NCI-H128 (cell line): ENCODE measurements around the gene NR2E3.

ENCODE experiments used
- DNase-seq: peaks from one replicate; lab custom pipeline; 2025; ENCODE audit not compliant: unreplicated experiment; lab: John Stamatoyannopoulos, UW

Gene NR2E3

GRCh38 chr15:71790081-71790480, 20.3 kb upstream of the NR2E3 start:
- no peak for DNase-seq

DNA sequence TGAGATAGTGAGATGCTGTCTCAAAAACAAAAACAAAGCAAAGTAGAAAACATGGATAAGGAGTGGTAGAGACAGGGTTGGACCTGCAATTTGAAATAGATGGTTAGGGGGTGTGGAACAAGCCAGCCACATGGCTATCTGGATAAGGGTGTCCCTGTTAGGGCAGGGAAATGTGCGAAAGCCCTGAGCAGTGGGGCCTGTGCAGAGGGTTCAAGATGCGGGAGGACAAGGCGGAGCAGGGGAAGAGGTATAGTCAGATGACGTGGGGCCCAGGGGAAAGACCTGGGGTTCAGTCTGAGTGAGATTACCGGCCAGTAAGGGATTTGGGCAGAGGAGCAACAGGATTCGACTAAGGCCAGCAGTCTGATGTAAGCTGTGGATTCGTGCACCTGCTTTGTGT, 18.4 kb upstream of the NR2E3 start:
- no peak for DNase-seq

DNA sequence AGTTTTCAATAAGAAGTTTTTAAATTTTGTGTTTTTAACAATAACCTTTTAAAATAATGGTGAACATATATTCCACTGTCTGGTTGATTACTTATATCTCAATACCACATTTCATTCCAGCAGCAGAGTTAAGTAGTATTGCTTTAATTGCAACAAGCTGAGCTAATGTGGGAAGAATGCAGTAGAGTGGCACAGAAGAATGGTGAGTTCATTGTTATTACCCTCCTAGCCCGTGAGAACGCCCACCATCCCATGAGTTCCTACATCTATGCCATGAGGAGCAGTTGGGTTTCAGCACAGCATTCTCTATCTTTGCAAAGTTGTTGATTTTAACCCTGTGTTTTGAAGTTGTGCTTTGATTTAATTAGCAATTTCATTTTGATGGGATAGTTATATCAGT, 17.8 kb upstream of the NR2E3 start:
- DNase-seq = no peak

- DNase-seq = no peak
Observed at GRCh38 chr15:71798641-71799040, 11.7 kb upstream of the NR2E3 start.

DNA sequence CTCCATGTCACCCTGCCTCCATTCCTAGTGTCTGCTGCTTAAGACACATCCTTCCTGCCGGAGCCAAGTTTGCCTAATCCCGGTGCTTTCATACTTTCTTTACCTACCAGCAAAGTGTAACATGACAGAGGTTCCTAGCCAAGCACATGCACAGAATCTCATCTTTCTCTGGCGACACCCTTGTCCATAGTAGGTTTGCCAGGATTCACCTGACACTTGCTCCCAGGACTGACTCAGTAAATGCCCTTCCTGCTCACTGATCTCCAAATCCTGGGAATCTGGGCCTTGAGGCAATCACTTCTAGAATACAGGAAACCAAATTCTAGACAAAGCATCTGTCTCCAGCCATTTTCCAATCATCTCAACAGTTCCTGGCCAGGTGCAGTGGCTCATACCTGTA, 10.2 kb upstream of the NR2E3 start:
- no peak for DNase-seq

- peak; percentile 6 for DNase-seq
Observed at GRCh38 chr15:71800835-71801745, 9.3 kb upstream of the NR2E3 start.

- no peak for DNase-seq
Observed at GRCh38 chr15:71801935-71802655, 8.3 kb upstream of the NR2E3 start.

- no peak for DNase-seq
Observed at GRCh38 chr15:71802770-71803169, 7.6 kb upstream of the NR2E3 start.

GRCh38 chr15:71804226-71804625, 6.1 kb upstream of the NR2E3 start:
- DNase-seq = no peak

- DNase-seq = no peak
Observed at GRCh38 chr15:71804695-71805470, 5.5 kb upstream of the NR2E3 start.

DNA sequence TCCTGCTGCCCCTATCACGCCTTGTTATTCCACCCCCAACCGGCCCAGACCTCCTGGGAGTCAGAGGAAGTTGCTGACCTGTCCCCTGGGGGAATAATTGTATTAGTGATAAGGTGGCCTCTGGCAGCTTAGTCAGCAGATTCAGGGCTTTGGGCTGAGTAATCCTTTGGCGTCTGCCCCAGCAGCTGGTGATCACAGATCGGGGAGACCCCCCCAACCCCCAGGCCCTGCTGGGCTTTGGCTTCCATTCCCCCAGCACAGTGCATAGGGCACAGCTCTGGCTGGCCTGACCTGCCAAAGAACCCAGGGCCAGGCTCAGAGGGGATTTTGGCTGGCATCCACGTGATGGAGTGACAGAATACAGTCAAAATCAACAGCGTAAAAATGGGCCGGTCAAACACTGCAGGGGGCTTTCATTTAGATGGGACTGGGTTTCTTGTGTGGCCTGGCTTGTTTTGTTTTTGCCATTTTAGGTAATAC, 3.9 kb upstream of the NR2E3 start:
- no peak for DNase-seq

DNA sequence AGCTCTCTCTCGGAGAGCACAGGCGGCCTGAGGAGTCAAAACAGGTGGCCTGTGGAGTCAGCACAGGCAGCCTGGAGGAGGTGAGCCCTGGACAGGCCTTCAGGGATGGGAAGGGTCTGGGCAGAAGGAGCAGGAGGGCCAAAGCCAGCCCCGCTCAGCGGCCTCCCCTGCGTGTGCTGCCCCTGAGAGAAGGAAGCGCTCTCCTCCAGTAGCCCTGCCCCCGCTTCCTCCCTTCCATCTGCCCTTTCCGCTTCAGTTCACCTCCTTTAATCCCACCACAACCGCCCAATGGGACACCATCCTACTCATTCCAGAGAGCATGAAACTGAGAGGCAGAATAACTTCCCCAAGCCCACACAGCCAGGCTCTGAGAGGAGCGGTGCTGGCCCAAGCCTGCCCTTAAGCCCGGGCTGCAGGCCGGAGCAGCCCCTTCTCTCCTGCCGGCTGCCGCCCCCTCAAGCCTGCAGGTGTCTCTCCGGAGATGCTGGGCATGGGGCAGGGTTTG, 3.2 kb upstream of the NR2E3 start:
- no peak for DNase-seq

DNA sequence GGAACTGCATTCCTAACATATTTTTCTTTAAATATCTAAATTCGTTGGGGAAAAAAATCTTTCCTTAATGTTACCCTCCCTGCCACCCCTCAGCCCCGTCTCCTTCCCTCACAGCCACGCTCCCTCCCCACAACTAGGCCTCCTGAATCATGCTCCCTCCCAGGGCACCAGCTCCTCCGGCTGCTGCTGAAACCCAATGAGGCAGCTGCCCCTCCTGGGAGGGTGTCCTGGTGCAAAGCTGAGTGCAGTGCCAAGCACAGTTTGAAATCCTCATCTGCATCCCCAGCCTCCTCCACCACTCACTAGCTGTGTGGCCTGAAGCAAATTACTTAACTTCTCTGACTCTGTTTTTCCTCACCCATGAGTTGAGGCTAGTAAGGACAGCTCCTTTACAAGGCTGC, 2.7 kb upstream of the NR2E3 start:
- DNase-seq = no peak

DNA sequence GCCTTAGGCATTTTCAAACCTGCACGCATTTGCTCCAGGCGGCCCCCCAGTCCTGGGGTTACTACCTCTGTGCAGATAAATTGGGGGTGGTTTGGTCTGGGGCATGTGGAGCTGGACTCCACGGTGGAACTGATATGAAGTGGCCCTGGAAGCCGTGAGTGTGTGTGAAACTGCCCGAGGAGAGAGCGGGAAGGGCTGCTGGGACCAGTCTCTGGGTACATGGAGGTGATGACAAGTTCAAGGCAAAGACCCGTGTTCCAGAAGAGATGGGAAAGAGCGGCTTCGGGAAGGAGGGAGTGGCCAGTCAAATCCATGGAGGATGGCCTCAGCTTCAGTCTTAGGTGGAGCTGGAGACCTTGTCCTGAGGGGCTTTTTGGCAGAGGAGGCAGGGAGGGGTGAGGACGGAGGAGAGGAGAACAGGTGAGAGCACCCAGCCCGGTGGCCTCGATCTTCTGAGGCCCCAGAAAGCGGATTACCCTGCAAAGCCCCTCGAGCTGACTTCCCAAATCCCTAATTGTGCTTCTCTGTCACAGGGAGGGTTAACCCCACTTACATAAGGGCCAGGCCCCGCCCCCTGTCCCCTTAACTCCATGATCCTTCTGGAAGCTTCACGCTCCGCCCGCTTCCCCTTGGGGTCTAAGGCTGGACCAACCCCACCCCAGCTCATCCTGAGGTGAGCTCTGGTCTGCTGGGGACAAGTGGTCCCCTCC, 1.9 kb upstream of the NR2E3 start:
- no peak for DNase-seq

DNA sequence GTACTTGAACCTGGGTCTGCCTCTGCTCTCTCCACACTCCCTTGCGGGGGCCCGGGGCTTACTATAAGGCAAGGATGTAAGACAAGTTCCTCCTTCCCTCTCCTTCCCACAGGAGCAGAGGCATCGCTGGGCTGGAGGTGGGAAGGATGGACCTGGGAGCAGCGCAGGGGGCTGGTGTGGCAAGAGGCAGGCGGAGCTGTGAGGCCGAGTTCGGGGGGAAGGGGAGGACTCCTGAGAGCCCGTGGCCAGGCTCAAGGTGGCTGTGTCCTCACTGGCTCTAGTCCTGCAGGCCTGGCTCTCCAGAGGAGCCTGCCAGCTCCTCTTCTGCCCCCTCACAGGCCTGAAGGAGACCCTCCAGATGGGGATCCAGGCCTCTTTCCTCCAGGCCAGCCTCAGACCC, 1.0 kb upstream of the NR2E3 start:
- DNase-seq = no peak

DNA sequence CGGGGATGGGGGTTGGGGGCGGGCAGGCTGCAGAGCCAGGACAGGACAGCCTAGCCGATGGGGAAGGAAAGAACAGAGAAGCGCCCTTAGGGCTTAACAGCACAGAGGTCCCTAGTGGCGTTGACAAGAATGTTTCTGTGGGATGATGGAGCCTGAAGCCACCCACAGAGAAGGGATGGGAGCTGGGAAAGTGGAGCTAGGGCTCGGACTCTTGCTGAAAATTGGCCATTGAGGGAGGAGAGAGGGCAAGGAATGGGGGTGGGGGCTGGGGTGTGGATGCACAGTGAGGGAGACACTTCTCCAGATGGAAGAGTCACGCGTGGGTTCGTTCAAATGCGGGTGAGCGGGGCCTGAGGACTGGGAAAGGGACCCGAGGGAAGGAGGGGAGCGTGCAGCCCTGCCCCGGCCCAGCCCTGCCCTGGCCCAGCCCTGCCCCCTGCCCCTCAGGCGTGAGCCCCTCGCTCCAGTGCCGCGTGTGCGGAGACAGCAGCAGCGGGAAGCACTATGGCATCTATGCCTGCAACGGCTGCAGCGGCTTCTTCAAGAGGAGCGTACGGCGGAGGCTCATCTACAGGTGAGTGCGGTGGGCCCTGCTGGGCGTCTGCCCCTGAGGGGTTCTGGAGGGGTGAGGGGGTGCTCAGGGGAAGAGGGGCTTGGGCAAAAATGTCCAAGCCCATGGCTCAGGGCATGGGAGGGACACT, 832 bp downstream of the NR2E3 start:
- no peak for DNase-seq

GRCh38 chr15:71811752-71812735, 1.7 kb downstream of the NR2E3 start:
- no peak for DNase-seq

DNA sequence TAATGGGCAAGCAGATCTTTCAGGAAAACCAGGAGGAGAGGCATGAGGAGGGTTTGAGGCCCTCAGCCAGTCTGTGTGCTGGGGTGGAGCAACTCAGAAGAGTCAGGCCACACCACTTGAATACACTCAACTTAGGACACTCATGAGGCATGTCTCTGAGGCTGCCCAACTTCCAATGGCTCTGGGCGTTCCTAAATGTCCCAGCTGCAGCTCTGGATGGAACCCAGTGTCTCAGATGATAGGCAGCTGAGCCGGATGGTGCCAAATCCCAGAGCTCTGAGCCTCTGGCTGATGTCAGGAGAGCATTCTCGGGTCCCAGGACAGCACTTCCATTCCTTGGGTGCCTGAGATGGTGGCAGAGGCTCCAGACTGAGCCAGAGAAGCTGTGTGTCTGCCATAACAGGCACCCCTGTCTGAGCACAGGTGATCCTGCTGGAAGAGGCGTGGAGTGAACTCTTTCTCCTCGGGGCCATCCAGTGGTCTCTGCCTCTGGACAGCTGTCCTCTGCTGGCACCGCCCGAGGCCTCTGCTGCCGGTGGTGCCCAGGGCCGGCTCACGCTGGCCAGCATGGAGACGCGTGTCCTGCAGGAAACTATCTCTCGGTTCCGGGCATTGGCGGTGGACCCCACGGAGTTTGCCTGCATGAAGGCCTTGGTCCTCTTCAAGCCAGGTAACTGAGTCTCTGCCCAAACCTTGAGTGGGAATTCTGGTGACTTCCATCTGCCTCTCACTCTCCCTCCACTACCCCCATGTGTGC, 2.8 kb downstream of the NR2E3 start:
- no peak for DNase-seq
